ENCODE results near the gene ALG5.

DNA sequence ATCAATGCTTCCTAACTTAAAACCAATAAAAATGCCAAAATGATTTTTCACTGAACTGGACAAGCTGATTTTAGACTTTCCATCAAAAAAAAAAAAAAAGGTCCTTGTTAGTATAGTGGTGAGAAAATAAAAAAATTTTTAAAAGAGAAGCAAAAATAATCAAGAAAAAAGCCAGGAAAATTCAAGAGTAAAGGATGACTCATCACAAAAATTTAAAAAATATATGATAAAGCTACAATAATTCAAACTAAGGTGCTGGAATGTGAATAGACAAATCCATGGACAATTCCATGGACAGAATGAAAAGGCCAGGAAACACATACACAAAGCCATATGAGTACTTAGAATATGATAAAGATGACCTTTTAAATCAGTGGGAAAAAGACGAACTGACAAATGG, 26.1 kb downstream of the ALG5 start:
- TF ChIP-seq, protein P1, sequence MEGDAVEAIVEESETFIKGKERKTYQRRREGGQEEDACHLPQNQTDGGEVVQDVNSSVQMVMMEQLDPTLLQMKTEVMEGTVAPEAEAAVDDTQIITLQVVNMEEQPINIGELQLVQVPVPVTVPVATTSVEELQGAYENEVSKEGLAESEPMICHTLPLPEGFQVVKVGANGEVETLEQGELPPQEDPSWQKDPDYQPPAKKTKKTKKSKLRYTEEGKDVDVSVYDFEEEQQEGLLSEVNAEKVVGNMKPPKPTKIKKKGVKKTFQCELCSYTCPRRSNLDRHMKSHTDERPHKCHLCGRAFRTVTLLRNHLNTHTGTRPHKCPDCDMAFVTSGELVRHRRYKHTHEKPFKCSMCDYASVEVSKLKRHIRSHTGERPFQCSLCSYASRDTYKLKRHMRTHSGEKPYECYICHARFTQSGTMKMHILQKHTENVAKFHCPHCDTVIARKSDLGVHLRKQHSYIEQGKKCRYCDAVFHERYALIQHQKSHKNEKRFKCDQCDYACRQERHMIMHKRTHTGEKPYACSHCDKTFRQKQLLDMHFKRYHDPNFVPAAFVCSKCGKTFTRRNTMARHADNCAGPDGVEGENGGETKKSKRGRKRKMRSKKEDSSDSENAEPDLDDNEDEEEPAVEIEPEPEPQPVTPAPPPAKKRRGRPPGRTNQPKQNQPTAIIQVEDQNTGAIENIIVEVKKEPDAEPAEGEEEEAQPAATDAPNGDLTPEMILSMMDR (IDR thresholded peaks at IDR 0.05; ENCODE audit: poor library complexity): no peak
- TF ChIP-seq EZH2 (IDR thresholded peaks at IDR 0.05; ENCODE audit: borderline replicate concordance) (no peak), EZH2phosphoT487 (IDR thresholded peaks at IDR 0.05; ENCODE audit: low read depth, severe bottlenecking, unreplicated experiment) (no peak)
